SK-N-SH (cell line): ENCODE data around the gene PTPRB.

Source experiments
- NFIC ChIP-seq: IDR thresholded peaks from 2 replicates; pipeline ENCODE4 v1.4.0; 2012; ENCODE audit warnings: borderline replicate concordance
- POLR2AphosphoS5 ChIP-seq: IDR thresholded peaks from 2 replicates; pipeline ENCODE4 v1.6.1; 2012; ENCODE audit warnings: low read depth, low read length
- SMC3 ChIP-seq: IDR thresholded peaks from 2 replicates; pipeline ENCODE4 v1.6.1; 2012; ENCODE audit warnings: low read depth, low read length, improper control_type of control experiment
- TEAD4 ChIP-seq: IDR thresholded peaks from 2 replicates; pipeline ENCODE4 v1.4.0; 2012; ENCODE audit warnings: mild to moderate bottlenecking, borderline replicate concordance; ENCODE audit not compliant: insufficient read depth

GRCh38 chr12:70615174-70615866 is 21.9 kb downstream of the PTPRB start:
- TF ChIP-seq SMC3 (no peak), NFIC (no peak), POLR2AphosphoS5 (no peak), TEAD4 (no peak)
